Brain microvascular endothelial cell (primary cell): ENCODE data around the gene SLC6A19.

Experiments
- DNase-seq: peaks from one replicate; pipeline ENCODE4 v3.0.0-alpha.2; 2020
- H3K27ac ChIP-seq: fragments of 250-450 bp; sonication (Bioruptor Pico); 2 replicates; pipeline ENCODE4 v1.5.1; 2020; ENCODE audit warnings: mild to moderate bottlenecking, moderate library complexity
- H3K27me3 ChIP-seq: fragments of 250-450 bp; sonication (Bioruptor Pico); replicated peaks from 2 replicates; pipeline ENCODE4 v1.5.1; 2020; ENCODE audit warnings: mild to moderate bottlenecking
- H3K36me3 ChIP-seq: fragments of 250-450 bp; sonication (Bioruptor Pico); replicated peaks from 2 replicates; pipeline ENCODE4 v1.5.1; 2020; ENCODE audit warnings: mild to moderate bottlenecking
- H3K4me3 ChIP-seq: 2 replicates; pipeline ENCODE4 v1.5.1; 2011; ENCODE audit warnings: low read depth, mild to moderate bottlenecking, control low read depth, low read length, moderate library complexity
- CTCF ChIP-seq: IDR thresholded peaks from 2 replicates; pipeline ENCODE4 v1.5.1; 2011; ENCODE audit warnings: low read depth, mild to moderate bottlenecking, moderate library complexity, low read length, control low read depth, inconsistent platforms; ENCODE audit errors: missing control alignments
- in situ Hi-C: cut with HindIII; loops from 2 replicates; pipeline ENCODE4 v1.10.0; 2017; ENCODE audit warnings: low sequenced_read_pairs, low pct_ligation_motif_present

Gene SLC6A19

GRCh38 chr5:1159774-1160406 lies 41.5 kb upstream of the SLC6A19 start:
- no peak for DNase-seq
- H3K4me3 ChIP-seq, result no peak overlapping the region
- no peak overlapping the region for H3K27ac ChIP-seq
- peaks cover 15% of the 10 kb centered on the region for H3K27me3 ChIP-seq
- in situ Hi-C loops, result loop anchor here (25.0 kb wide), 1 partner anchor 223 kb away; no protein-coding TSS in a partner anchor
- TF ChIP-seq CTCF, result no peak
- H3K36me3 ChIP-seq, result no peaks in the 10 kb centered on the region

- Histone ChIP-seq H3K4me3 (no peak overlapping the region), H3K27me3 (peaks cover 7% of the 10 kb centered on the region), H3K36me3 (no peaks in the 10 kb centered on the region), H3K27ac (no peak overlapping the region)
- DNase-seq, result no peak
- TF ChIP-seq CTCF, result no peak
- in situ Hi-C loops, result loop anchor here (25.0 kb wide), 1 partner anchor 224 kb away; no protein-coding TSS in a partner anchor
Measured at GRCh38 chr5:1161108-1161832, 40.1 kb upstream of the SLC6A19 start.

- Histone ChIP-seq H3K4me3 (no peak overlapping the region), H3K27ac (no peak overlapping the region), H3K36me3 (no peaks in the 10 kb centered on the region), H3K27me3 (peaks cover 1% of the 10 kb centered on the region)
- no peak for DNase-seq
- no peak for TF ChIP-seq CTCF
- in situ Hi-C loops, result loop anchor here (25.0 kb wide), 1 partner anchor 225 kb away; no protein-coding TSS in a partner anchor
Measured at GRCh38 chr5:1161833-1162229, 39.6 kb upstream of the SLC6A19 start.

- Histone ChIP-seq H3K27me3 (peaks cover 1% of the 10 kb centered on the region), H3K4me3 (no peak overlapping the region), H3K36me3 (no peaks in the 10 kb centered on the region), H3K27ac (no peak overlapping the region)
- TF ChIP-seq CTCF, result no peak
- in situ Hi-C loops, result loop anchor here (25.0 kb wide), 1 partner anchor 225 kb away; no protein-coding TSS in a partner anchor
- DNase-seq, result no peak
Measured at GRCh38 chr5:1162276-1162675, 39.1 kb upstream of the SLC6A19 start.

GRCh38 chr5:1162751-1163150 lies 38.6 kb upstream of the SLC6A19 start:
- peaks cover 1% of the 10 kb centered on the region for H3K27me3 ChIP-seq
- H3K4me3 ChIP-seq, result no peak overlapping the region
- no peak for TF ChIP-seq CTCF
- no peak for DNase-seq
- no peak overlapping the region for H3K27ac ChIP-seq
- no peaks in the 10 kb centered on the region for H3K36me3 ChIP-seq
- in situ Hi-C loops, result loop anchor here (25.0 kb wide), 1 partner anchor 225 kb away; no protein-coding TSS in a partner anchor
